PC-3 (cell line): ENCODE data around the gene RNU6-1.

Experiments used
- EZH2phosphoT487 ChIP-seq: fragments of 300-600 bp; sonication (generic); IDR thresholded peaks from 2 replicates; pipeline ENCODE4 v1.6.1; 2018; ENCODE audit warnings: mild to moderate bottlenecking, antibody characterized with exemption, low read length, borderline replicate concordance
- TF ChIP-seq, protein P1 (sequence below): fragments of 300-600 bp; sonication (generic); conservative IDR thresholded peaks from 2 replicates; pipeline ENCODE4 v1.5.1; 2017; ENCODE audit warnings: antibody characterized with exemption, low read depth, mild to moderate bottlenecking, low read length

DNA sequence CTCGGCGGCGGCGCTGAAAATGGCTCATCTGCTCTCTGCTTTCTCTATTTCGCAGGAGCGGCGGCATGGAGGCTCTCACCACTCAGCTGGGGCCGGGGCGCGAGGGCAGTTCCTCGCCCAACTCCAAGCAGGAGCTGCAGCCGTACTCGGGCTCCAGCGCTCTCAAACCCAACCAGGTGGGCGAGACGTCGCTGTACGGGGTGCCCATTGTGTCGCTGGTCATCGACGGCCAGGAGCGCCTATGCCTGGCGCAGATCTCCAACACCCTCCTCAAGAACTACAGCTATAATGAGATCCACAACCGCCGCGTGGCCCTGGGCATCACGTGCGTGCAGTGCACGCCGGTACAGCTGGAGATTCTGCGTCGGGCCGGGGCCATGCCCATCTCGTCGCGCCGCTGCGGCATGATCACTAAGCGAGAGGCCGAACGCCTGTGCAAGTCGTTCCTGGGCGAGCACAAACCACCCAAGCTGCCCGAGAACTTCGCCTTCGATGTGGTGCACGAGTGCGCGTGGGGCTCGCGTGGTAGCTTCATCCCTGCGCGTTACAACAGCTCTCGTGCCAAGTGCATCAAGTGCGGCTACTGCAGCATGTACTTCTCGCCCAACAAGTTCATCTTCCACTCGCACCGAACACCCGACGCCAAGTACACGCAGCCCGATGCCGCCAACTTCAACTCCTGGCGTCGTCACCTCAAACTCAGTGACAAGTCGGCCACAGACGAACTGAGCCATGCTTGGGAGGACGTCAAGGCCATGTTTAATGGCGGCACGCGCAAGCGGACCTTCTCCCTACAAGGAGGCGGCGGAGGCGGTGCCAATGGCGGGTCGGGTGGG lies 13.7 kb downstream of the RNU6-1 start:
- TF ChIP-seq, protein P1, sequence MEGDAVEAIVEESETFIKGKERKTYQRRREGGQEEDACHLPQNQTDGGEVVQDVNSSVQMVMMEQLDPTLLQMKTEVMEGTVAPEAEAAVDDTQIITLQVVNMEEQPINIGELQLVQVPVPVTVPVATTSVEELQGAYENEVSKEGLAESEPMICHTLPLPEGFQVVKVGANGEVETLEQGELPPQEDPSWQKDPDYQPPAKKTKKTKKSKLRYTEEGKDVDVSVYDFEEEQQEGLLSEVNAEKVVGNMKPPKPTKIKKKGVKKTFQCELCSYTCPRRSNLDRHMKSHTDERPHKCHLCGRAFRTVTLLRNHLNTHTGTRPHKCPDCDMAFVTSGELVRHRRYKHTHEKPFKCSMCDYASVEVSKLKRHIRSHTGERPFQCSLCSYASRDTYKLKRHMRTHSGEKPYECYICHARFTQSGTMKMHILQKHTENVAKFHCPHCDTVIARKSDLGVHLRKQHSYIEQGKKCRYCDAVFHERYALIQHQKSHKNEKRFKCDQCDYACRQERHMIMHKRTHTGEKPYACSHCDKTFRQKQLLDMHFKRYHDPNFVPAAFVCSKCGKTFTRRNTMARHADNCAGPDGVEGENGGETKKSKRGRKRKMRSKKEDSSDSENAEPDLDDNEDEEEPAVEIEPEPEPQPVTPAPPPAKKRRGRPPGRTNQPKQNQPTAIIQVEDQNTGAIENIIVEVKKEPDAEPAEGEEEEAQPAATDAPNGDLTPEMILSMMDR: no peak
- no peak for TF ChIP-seq EZH2phosphoT487
